T-helper 1 cell treated with Interleukin-12 subunit alpha and Interleukin-12 subunit beta and Interleukin-4 antibody, amounts not matched to agents 30 μg/mL and 1 μg/mL, for 36 hours (primary cell): Measurements from ENCODE around the gene OR1J4.
"Not testable (repeated sequence)": the region's sequence is repeated elsewhere in the genome, so short reads cannot be mapped to it uniquely, and the experiment has no call there.

Source experiments
- H3K27ac Mint-ChIP-seq: one replicate; pipeline ENCODE4 v1.8.0; 2021; ENCODE audit warnings: mild to moderate bottlenecking, mixed read lengths
- H3K27me3 Mint-ChIP-seq: one replicate; pipeline ENCODE4 v1.8.0; 2021; ENCODE audit warnings: low read depth, mixed read lengths
- H3K36me3 Mint-ChIP-seq: one replicate; pipeline ENCODE4 v1.8.0; 2021; ENCODE audit warnings: low read depth, mixed read lengths
- H3K4me1 Mint-ChIP-seq: one replicate; pipeline ENCODE4 v1.8.0; 2021; ENCODE audit warnings: low read depth, mixed read lengths
- H3K4me3 Mint-ChIP-seq: one replicate; pipeline ENCODE4 v1.8.0; 2021; ENCODE audit warnings: mild to moderate bottlenecking, moderate library complexity, mixed read lengths
- H3K9me3 Mint-ChIP-seq: one replicate; pipeline ENCODE4 v1.8.0; 2021; ENCODE audit warnings: mixed read lengths

Gene OR1J4, protein sequence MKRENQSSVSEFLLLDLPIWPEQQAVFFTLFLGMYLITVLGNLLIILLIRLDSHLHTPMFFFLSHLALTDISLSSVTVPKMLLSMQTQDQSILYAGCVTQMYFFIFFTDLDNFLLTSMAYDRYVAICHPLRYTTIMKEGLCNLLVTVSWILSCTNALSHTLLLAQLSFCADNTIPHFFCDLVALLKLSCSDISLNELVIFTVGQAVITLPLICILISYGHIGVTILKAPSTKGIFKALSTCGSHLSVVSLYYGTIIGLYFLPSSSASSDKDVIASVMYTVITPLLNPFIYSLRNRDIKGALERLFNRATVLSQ

DNA sequence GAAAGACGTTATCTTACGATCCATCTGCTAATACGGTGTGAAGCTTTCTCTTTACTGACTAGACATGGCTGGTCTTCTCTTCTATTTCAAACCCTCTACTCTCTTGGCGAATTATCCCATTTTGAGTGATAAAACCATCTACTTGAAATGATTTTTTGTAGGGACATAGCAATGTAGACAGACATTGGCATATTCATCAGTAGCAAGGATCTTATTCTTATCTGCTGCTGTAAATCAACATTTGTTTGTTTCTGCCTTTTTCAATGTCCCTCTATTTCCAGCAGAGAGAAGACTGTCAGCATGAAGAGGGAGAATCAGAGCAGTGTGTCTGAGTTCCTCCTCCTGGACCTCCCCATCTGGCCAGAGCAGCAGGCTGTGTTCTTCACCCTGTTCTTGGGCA, at the start of gene OR1J4:
Gene OR1J4, plus strand, starts transcription at position 301 of the 400 bp plus-strand sequence. Its CDS starts 0 bp downstream, at position 301.
- no peaks in the 10 kb centered on the region for H3K27me3 Mint-ChIP-seq
- no peaks in the 10 kb centered on the region for H3K4me1 Mint-ChIP-seq
- H3K9me3 Mint-ChIP-seq: no peaks in the 10 kb centered on the region
- H3K36me3 Mint-ChIP-seq: no peaks in the 10 kb centered on the region
- H3K4me3 Mint-ChIP-seq: no peak within 1 kb of the TSS
- no peak within 1 kb of the TSS for H3K27ac Mint-ChIP-seq

DNA sequence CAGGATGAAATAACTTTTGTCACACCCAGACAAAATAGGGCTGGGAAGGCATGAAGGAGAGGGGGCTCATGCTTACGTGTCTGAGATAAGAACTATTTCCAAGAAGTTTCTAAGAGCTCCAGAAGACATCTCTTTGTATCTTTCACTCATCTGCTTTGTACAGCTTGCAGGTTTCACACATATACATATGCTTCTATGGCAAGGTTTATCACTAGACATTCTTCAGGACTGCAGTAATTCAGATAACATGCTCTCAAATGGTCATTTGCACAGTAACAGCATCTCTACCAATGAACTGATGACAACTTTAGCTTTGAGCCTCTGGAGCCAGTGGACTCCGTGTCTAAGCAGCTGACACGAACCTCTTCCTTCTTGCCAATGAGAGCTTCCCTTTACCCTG, 44.4 kb upstream of the OR1J4 start:
- no peaks in the 10 kb centered on the region for H3K4me1 Mint-ChIP-seq
- H3K27ac Mint-ChIP-seq: no peak overlapping the region
- no peak overlapping the region for H3K4me3 Mint-ChIP-seq
- H3K36me3 Mint-ChIP-seq: no peaks in the 10 kb centered on the region
- H3K9me3 Mint-ChIP-seq: no peaks in the 10 kb centered on the region
- peaks cover 21% of the 10 kb centered on the region for H3K27me3 Mint-ChIP-seq

DNA sequence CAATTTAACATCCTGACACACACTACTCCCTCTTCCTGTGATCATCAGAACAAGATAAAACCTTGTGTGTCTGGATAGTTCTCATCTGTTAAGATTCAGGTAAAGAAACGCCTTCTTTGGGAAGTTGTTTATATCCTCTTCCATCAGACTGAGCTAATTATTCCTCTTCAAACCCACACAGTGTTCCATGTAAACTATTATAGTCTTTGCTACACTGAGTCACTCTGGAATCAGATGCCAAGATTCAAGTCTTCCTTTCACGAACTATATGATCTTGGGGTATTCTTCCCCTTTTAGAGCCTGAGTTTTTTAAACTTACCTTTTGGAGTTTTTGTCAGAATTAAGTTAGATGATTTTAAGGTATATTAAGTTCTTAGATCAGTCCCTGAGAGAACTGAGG, 43.2 kb upstream of the OR1J4 start:
- H3K36me3 Mint-ChIP-seq: no peaks in the 10 kb centered on the region
- H3K4me1 Mint-ChIP-seq: no peaks in the 10 kb centered on the region
- no peaks in the 10 kb centered on the region for H3K9me3 Mint-ChIP-seq
- no peak overlapping the region for H3K4me3 Mint-ChIP-seq
- no peak overlapping the region for H3K27ac Mint-ChIP-seq
- H3K27me3 Mint-ChIP-seq: peaks cover 21% of the 10 kb centered on the region

DNA sequence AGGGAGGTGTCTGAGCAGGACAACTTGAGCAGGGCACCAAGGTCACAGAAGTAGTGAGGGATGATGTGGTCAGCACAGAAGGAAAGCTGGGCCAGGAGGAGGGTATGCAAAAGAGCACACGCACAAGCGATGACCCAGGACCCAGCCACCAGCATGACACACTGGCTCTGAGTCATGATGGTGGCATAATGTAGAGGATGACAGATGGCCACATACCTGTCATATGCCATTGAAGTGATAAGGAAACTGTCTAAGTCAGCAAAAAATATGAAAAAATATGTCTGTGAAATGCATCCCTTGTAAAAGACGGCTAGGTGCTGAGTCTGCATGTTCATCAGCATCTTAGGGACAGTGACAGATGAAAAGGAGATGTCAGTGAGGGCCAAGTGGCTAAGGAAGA, 41.6 kb upstream of the OR1J4 start:
- H3K27ac Mint-ChIP-seq: no peak overlapping the region
- H3K27me3 Mint-ChIP-seq: peaks cover 19% of the 10 kb centered on the region
- no peaks in the 10 kb centered on the region for H3K9me3 Mint-ChIP-seq
- H3K36me3 Mint-ChIP-seq: no peaks in the 10 kb centered on the region
- no peaks in the 10 kb centered on the region for H3K4me1 Mint-ChIP-seq
- no peak overlapping the region for H3K4me3 Mint-ChIP-seq

DNA sequence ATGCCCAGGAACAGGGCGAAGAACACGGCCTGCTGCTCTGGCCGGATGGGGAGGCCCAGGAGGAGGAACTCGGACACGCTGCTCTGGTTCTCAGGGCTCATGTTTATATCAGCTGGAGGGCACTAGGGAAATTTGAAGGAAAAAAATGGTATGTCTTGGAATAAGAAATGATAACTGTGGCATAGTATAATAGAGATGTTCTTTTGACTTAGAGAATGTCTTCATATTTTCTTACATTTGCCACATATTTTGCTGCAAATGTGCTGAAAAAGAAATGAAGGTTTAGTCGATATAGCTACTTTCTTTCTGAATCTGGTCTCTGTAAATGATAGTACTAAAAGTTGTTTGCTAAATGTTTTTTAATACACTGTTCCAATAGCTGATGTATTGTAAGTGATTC, 41.1 kb upstream of the OR1J4 start, which contains the start of gene OR1J1:
Gene OR1J1, minus strand, starts transcription at position 101 of the 400 bp plus-strand sequence. Its CDS starts 0 bp downstream, at position 101.
- no peaks in the 10 kb centered on the region for H3K36me3 Mint-ChIP-seq
- H3K9me3 Mint-ChIP-seq: no peaks in the 10 kb centered on the region
- H3K27ac Mint-ChIP-seq: no peak within 1 kb of the TSS
- peaks cover 21% of the 10 kb centered on the region for H3K27me3 Mint-ChIP-seq
- H3K4me1 Mint-ChIP-seq: no peaks in the 10 kb centered on the region
- no peak within 1 kb of the TSS for H3K4me3 Mint-ChIP-seq

DNA sequence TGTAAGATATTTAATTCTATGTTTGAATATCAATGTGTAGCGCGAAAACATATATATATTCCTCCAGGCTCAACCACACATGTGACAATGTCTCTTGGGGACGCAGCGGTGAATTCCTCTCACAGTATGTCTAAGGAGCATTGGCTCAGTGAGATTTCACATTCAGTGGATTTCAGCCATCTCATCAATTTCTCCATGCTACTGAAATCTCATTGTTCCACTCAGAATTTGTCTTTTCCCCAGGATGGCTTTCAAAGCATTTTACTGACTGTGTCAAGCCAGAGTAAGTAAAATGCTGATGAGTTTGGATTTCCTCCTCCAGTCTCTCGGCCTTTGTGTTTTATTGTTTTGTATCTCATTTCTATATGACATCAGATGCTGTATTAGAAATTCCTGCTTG, 39.9 kb upstream of the OR1J4 start:
- Mint-ChIP-seq H3K4me3 (no peak overlapping the region), H3K4me1 (no peaks in the 10 kb centered on the region), H3K9me3 (no peaks in the 10 kb centered on the region), H3K27me3 (peaks cover 21% of the 10 kb centered on the region), H3K36me3 (no peaks in the 10 kb centered on the region), H3K27ac (no peak overlapping the region)

DNA sequence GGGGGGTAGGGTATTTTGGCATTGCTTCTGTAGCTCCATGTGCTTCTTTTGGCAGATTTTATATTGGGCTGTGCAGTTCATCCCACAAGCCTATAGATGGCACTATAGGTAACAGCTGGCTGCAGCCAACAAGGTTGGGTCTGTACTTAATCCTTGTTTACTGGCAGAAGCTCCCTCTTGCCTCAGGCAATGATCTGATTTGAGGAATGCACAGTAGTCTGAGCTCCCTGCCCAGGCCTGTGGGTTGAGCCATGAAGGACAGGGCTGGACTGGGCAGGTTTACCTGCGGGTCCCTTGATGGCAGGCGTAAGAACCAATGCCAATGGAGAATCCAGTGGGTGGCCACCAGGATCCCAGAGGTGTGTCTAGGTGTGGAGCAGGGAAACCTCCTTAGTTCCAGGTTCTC, 20.1 kb upstream of the OR1J4 start:
- Mint-ChIP-seq H3K36me3 (no peaks in the 10 kb centered on the region), H3K4me1 (no peaks in the 10 kb centered on the region), H3K4me3 (no peak overlapping the region), H3K9me3 (no peaks in the 10 kb centered on the region), H3K27ac (no peak overlapping the region), H3K27me3 (peaks cover 18% of the 10 kb centered on the region)

DNA sequence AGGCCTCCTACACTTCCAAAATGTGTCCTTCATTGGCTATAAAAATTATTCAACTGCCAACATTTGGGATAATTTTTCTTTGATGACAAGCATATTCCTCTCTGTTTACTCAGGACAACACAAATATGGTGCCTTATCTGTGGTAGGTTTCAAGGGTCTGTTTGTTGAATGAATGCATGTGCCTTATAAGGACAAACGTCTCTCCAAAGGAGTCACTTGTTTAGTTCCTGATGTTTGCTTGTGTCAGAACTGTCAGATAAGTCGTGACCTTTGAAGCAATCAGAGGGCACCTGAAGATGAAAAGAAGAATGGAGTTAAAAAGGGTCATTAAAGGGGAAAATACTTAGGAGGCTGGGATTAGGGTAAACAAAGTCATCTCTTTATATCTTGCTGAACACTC, 12.0 kb upstream of the OR1J4 start:
- H3K36me3 Mint-ChIP-seq: no peaks in the 10 kb centered on the region
- no peaks in the 10 kb centered on the region for H3K4me1 Mint-ChIP-seq
- H3K27ac Mint-ChIP-seq: no peak overlapping the region

DNA sequence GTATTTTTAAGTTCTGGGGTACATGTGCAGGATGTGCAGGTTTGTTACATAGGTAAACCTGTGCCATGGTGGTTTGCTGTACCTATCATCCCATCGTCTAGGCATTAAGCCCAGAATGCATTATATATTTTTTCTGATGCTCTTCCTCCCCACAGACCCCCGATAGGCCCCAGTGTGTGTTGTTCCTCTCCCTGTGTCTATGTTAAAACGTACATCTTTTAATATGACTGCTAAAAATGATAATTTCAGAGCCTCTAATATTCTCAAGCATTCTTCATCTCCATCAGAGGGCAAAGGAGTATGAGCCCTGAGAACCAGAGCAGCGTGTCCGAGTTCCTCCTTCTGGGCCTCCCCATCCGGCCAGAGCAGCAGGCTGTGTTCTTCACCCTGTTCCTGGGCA, 8.4 kb upstream of the OR1J4 start, which contains the start of gene OR1J2:
Gene OR1J2, plus strand, starts transcription at position 301 of the 400 bp plus-strand sequence. Its CDS starts 0 bp downstream, at position 301.
- no peaks in the 10 kb centered on the region for H3K9me3 Mint-ChIP-seq
- H3K4me3 Mint-ChIP-seq: no peak within 1 kb of the TSS
- no peak within 1 kb of the TSS for H3K27ac Mint-ChIP-seq
- peaks cover 15% of the 10 kb centered on the region for H3K27me3 Mint-ChIP-seq
- no peaks in the 10 kb centered on the region for H3K4me1 Mint-ChIP-seq
- H3K36me3 Mint-ChIP-seq: no peaks in the 10 kb centered on the region

More for the DNA sequence above, 12.0 kb upstream of the OR1J4 start:
- Mint-ChIP-seq H3K27me3 (peaks cover 15% of the 10 kb centered on the region), H3K9me3 (no peaks in the 10 kb centered on the region), H3K4me3 (no peak overlapping the region)

DNA sequence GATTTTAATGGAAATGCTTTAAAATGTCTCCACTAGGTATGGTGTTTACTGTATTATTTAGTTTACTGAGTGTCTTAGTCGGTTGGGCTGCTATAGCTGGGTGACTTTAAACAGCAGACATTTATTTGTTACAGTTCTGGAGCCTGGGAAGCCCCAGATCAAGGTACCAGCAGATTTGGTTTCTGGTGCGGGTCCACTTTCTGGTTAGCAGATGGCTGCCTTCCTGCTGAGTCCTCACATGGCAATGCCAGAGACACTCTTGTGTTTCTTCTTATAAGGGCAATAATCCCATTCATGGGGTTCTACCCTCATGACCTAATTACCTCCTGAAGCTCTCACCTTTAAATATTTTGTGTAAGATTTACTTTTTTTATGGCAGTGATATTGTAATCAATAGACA, 715 bp upstream of the OR1J4 start:
- no peaks in the 10 kb centered on the region for H3K9me3 Mint-ChIP-seq
- H3K4me3 Mint-ChIP-seq: no peak overlapping the region
- no peaks in the 10 kb centered on the region for H3K36me3 Mint-ChIP-seq
- H3K27me3 Mint-ChIP-seq: no peaks in the 10 kb centered on the region
- H3K27ac Mint-ChIP-seq: no peak overlapping the region
- no peaks in the 10 kb centered on the region for H3K4me1 Mint-ChIP-seq

DNA sequence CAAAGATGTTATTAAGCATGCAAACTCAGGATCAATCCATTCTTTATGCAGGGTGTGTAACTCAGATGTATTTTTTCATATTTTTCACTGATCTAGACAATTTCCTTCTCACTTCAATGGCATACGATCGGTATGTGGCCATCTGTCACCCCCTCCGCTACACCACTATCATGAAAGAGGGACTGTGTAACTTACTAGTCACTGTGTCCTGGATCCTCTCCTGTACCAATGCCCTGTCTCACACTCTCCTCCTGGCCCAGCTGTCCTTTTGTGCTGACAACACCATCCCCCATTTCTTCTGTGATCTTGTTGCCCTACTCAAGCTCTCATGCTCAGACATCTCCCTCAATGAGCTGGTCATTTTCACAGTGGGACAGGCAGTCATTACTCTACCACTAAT, 435 bp downstream of the OR1J4 start:
- Mint-ChIP-seq H3K4me1 (no peaks in the 10 kb centered on the region), H3K9me3 (no peaks in the 10 kb centered on the region), H3K27ac (no peak overlapping the region), H3K27me3 (no peaks in the 10 kb centered on the region), H3K4me3 (no peak overlapping the region), H3K36me3 (no peaks in the 10 kb centered on the region)

DNA sequence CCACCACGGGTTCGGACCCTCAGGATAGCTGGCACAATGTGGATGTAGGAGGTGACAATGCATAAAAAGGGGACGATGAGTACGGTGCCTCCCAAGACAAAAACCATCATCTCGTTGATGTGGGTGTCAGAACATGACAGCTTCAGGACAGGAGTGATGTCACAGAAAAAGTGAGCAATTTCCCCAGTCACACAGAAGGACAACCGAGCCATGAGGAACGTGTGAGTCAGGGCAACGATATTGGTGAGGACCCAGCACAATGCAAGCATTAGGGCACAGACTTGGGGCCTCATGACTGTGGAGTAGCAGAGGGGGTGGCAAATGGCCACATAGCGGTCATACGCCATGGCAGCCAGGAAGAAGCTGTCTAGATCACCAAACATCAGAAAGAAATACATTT, 7.7 kb downstream of the OR1J4 start:
- H3K27me3 Mint-ChIP-seq: no peaks in the 10 kb centered on the region
- no peaks in the 10 kb centered on the region for H3K36me3 Mint-ChIP-seq
- H3K4me3 Mint-ChIP-seq: no peak overlapping the region
- no peaks in the 10 kb centered on the region for H3K9me3 Mint-ChIP-seq
- no peak overlapping the region for H3K27ac Mint-ChIP-seq
- H3K4me1 Mint-ChIP-seq: no peaks in the 10 kb centered on the region

DNA sequence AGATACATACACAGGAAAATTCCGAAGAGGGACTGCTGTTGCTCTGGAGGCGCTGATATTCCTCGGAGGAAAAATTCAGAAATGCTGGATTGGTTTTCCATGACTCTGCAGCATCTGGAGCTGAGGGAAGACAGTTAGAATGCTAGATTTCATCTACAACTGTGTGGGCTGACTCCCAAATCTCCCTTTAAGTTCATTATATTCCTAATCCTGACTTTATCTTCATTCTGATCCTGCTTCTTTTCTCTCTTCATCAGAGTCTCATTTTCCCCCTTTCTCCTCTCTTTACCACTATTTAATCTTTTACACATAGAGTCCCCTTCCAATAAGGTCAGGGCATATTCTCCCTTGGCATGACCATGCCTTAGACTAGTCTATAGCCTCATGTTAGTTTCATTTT, 8.3 kb downstream of the OR1J4 start, which contains the start of gene OR1N1:
Gene OR1N1, minus strand, starts transcription at position 101 of the 400 bp plus-strand sequence. Its CDS starts 0 bp downstream, at position 101.
- Mint-ChIP-seq H3K36me3 (no peaks in the 10 kb centered on the region), H3K27ac (no peak within 1 kb of the TSS), H3K27me3 (no peaks in the 10 kb centered on the region), H3K4me3 (no peak within 1 kb of the TSS), H3K9me3 (no peaks in the 10 kb centered on the region), H3K4me1 (no peaks in the 10 kb centered on the region)

DNA sequence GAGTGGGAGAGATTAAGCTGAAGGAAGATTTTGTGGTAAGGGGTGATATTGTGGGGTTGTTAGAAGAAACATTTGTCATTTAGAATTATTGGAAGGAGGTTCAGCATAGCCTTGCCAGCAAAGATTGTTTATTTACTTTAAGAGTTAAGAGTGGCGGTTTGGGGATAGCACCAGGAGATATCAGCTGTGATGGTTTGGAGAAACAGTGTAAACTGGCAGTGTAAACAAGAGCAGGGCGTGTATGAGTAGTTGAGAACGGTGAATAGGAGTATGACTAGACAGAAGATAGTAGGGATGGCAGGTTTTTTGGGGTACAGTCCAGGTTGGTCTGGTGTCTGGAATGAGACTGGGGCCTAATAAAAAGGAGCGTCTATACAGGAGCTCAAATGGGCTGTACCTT, 12.2 kb downstream of the OR1J4 start:
- not testable (repeated sequence) for H3K9me3 Mint-ChIP-seq, H3K4me1 Mint-ChIP-seq, H3K36me3 Mint-ChIP-seq, H3K27ac Mint-ChIP-seq, H3K27me3 Mint-ChIP-seq, H3K4me3 Mint-ChIP-seq

DNA sequence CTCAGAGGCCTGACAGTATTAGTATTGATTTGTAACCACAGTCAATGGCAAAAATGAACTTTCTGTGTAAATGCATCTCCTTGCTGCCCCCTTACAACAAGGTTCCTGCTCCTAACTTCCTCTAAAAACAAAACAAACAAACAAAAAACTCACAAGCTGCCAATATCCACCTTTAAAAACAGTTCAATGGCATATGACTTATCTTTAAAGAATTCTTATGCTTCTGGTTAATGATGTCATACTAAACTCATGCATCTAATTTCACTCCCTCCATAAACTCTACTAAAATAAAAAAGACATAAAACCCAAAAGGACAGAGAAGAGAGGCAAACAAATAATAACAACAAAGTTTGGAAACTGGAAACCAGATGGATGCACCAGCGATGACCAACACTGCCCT, 17.2 kb downstream of the OR1J4 start:
- Mint-ChIP-seq H3K4me1 (no peaks in the 10 kb centered on the region), H3K27me3 (no peaks in the 10 kb centered on the region), H3K36me3 (no peaks in the 10 kb centered on the region), H3K9me3 (peaks cover 6% of the 10 kb centered on the region), H3K27ac (no peak overlapping the region), H3K4me3 (no peak overlapping the region)
